ENCODE results near the gene NAB1. TPM values are rescaled to one million over a fixed set of nuclear protein-coding genes. Genes with fewer than 3 reads are reported as not detected.

NAB1 gene
- total RNA-seq, 1 experiment from 2014 or later = 24.7 TPM

DNA sequence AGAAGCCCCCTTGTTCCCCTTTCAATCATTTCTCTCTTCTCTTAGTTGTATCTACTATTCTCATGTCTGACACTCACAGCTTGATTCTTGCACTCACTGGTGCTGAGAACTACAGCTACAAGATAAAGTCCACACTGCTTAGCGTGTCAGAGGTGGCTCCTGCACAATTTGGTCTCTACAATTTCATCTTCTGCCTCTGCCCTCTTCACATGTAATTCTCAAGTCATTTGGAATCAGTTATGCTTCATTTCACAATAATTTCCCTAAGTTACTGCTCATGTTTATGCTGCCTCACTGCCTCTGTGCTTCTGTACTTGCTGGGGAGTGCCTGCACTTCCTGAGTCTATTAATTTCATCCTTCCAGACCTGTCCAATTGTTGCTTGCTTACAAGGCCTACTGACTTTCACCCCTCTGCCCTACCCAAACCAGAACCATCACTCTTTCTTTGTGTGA, 11.6 kb upstream of the NAB1 start:
- no peak for DNase-seq (ENCODE audit: low read depth)

- DNase-seq (ENCODE audit: low read depth) = no peak
These were observed 10.8 kb upstream of the NAB1 start for GRCh38 chr2:190637903-190638618.

- DNase-seq (ENCODE audit: low read depth) = no peak
These were observed 8.8 kb upstream of the NAB1 start for GRCh38 chr2:190640117-190640516.

DNA sequence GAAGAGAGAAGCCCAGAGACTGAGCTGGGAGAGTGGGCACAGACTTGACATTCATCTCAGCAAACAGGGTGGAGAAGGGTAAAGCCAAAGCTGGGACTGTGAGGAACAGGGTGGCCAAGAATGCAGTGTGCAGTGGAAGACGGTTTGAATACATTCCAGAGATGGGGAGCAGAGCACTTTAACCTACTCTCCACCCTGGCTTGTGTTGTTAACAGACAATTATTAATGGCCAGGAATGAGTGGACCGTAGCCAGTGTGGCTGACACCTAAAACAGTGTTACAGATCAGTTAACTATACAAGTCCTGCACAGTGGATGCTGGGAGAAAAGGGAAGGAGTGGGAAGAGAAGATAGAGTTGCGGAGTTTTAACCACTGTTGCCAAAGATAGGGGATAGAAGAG, 7.4 kb upstream of the NAB1 start:
- DNase-seq (ENCODE audit: low read depth) = no peak

DNA sequence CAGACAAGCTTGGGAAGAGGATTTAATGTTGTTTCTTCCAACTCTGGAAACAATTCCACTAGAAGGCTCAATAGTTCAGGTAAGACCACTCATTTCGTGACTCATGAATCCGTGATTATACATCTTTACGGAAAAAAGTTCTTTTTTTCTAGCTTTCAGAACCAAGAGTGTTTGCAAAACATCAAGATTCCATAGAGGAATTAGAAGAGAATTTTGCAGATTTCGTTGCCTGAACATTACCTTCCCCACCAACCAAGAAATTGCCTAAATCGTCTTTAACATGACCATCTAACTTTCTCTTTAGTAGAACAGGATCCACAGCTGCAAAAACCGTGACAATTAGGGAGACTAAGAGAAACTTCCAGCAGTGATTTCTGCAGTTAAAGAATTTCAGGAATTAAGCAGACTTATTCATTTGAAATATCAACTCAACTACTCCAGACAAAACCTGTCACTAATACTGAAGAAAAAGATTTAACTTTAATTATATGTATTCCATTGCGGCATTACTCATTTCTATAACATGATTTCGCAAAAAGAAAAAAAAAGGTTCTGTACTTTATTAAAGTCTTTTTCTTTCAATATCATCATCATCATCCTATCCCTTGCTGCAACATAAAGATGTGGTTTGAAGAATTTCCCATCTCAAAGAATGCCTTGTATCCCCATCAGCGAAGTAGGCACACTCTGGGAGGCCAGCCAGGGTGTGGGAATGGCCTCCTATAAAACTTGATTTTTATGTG, 1.9 kb upstream of the NAB1 start:
- DNase-seq (ENCODE audit: low read depth) = no peak

DNA sequence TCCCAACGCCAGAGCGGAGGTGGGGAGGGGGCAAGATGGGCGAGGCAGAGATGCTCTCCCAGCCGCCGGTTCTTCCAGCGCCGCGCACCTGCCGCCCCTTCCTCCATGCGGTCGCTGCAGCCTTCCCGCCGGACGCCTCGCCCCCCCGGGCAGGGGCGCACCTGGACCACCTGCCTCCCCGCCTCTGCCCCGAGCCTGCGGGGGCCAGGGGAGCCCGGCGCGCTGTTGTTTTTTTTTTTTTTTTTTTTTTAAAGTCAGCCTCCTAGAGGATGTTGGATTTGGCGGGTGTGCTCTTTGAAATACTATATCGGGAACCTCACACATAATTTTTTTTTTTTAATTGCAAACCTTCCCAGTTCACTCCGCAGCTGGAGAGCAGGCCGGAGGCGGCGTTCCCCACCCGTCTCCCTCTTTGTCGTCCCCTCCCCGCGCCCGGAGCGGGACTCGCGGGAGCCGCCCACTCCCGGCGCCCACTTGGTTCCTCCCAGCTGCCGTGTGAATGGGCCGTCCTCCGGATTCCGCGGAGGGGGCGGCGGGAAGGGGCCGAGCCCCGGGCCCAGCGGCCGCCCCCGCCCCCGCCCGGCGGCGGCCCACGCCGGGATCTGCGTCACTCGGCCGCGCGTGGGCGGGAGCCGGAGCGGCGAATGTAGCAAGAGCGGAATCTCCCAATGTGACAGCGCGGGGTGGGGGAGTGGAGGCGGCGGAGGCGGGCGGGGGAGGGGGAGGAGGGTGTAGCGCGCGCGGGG, 421 bp upstream of the NAB1 start:
- DNase-seq (ENCODE audit: low read depth) = peak; percentile 75

GRCh38 chr2:190649798-190650390, 1.0 kb downstream of the NAB1 start:
- peak; percentile 46 for DNase-seq (ENCODE audit: low read depth)

DNA sequence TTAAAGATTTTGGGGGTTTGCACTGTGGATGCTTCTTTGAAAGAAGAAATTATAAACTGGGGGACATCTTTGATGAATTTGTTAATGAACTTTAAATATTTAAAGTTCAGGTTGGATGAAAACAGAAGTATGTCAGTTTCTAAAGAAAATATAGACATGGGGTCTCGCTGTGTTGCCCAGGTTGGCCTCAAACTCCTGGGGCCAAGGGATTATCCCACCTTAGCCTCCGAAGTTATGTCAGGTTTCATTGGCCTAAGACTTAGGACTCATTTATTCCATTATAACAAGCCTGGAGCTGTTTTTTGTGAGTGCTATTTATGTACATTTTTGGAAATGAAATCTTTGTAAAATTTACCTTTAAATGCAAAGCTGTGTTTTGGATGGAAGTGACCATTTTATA, 2.5 kb downstream of the NAB1 start:
- DNase-seq (ENCODE audit: low read depth) = no peak

GRCh38 chr2:190653231-190653630, 4.3 kb downstream of the NAB1 start:
- DNase-seq (ENCODE audit: low read depth) = no peak

DNA sequence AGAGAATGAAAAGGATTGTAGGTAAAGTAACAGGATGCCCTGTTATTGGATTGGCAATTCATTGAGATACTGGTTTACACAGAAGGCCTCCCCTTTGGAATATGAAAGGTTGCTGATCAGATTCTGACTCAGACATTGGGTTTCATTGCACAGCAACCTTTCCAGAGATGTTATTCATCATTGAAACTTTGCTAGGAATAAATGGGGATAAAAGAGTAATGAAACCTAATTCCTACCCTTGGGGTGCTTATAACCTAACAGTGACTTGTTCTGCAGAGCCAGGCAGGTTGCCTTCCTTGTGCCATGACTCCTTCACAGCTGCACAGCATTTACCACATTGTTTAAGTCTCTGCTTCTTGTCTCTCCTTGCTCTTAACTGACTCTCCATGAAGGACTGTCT, 5.0 kb downstream of the NAB1 start:
- no peak for DNase-seq (ENCODE audit: low read depth)

DNA sequence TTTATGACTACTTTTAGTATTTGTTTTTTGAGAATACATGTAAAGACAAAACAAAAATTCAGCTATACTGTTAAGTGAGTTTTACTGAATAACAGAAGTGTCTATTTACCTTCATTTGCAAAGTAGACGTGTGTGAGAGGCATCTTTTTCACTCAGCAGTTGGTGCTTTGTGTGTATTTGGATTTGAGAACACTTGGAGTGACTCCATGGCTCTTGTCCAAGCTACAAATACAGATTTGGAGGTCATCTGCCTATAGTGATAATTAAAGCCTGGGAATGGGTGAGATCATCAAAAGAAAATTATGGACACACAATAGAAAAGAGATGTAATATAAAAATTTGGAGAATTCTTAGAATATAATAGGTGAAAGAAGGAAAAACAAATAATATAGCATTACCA, 6.2 kb downstream of the NAB1 start:
- no peak for DNase-seq (ENCODE audit: low read depth)

- no peak for DNase-seq (ENCODE audit: low read depth)
These were observed 6.7 kb downstream of the NAB1 start for GRCh38 chr2:190655570-190655969.

- no peak for DNase-seq (ENCODE audit: low read depth)
These were observed 7.4 kb downstream of the NAB1 start for GRCh38 chr2:190656301-190656700.

- no peak for DNase-seq (ENCODE audit: low read depth)
These were observed 8.8 kb downstream of the NAB1 start for GRCh38 chr2:190657474-190658255.

- no peak for DNase-seq (ENCODE audit: low read depth)
These were observed 10.7 kb downstream of the NAB1 start for GRCh38 chr2:190659553-190659952.

GRCh38 chr2:190662754-190663153, 13.9 kb downstream of the NAB1 start:
- no peak for DNase-seq (ENCODE audit: low read depth)

- no peak for DNase-seq (ENCODE audit: low read depth)
These were observed 14.5 kb downstream of the NAB1 start for GRCh38 chr2:190663348-190663747.

DNA sequence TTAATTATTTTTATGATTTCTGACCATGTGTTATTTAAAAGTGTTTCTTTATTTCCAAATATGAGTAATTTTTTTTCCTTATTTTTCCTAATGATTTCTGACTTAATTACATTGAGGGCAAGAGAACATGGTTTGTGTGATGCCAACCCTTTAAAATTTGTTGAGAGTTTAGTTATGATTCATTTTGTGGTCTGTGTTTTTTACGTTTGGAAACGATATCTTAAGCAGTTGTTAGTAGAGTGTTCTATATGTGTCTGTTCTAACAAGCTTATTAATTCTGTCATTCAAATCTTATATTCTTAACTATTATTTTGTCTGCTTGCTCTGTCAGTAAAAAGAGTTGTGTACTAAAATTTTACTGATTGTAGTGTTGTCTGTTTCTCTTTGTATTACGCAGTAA, 15.0 kb downstream of the NAB1 start:
- DNase-seq (ENCODE audit: low read depth) = no peak

GRCh38 chr2:190664240-190664639, 15.4 kb downstream of the NAB1 start:
- peak; percentile 51 for DNase-seq (ENCODE audit: low read depth)

GRCh38 chr2:190666895-190667294, 18.0 kb downstream of the NAB1 start:
- no peak for DNase-seq (ENCODE audit: low read depth)

DNA sequence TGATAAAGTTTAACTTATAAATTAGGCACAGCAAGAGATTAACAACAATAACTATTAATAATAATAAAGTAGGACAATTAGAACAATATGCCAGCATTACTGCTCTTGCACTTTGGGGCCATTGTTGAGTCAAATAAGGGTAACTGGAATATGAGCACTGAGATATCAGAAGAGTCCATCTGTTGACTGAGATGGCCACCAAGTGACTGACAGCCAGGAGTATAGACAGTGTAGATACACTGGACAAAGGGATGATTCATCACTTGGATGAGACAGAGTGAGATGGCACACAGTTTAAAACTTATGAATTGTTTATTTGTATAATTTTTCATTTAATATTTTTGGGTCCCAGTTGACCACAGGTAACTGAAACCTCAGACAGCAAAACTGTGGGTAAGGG, 20.0 kb downstream of the NAB1 start:
- DNase-seq (ENCODE audit: low read depth) = peak; percentile 13
